GM12878 (cell line): ENCODE data around the gene TK1. TPM values are rescaled to one million over a fixed set of nuclear protein-coding genes. Genes with fewer than 3 reads are reported as not detected.

Experiments
- ATAC-seq: fragments of 200-7000 bp; cut with Tn5 transposase; 3 replicates; pipeline ENCODE4 v1.9.1; 2020; ENCODE audit warnings: mild to moderate bottlenecking, moderate library complexity
- BruUV-seq: library from RNA; stranded (reverse); fragments of 400-500 nt; replicated peaks from 2 replicates; lab custom pipeline; 2021; lab: Mats Ljungman, UMichigan
- CTCF ChIA-PET: fragments of 300-600 bp; sonication (Branson Sonifier 250); formaldehyde crosslinking; extraction: SDS; loops from one replicate; lab custom pipeline; 2021; ENCODE audit warnings: inconsistent platforms; lab: Yijun Ruan, JAX
- POLR2A ChIA-PET: fragments of 350-600 bp; formaldehyde crosslinking; extraction: SDS; loops from one replicate; lab custom pipeline; 2021; ENCODE audit warnings: inconsistent platforms; lab: Charles Lee
- RAD21 ChIA-PET: fragments of 300-600 bp; sonication (Branson Sonifier 250); formaldehyde crosslinking; loops from one replicate; lab custom pipeline; 2023; ENCODE audit warnings: antibody characterized with exemption; ENCODE audit not compliant: unreplicated experiment; lab: Charles Lee
- SMC1A ChIA-PET: fragments of 300-600 bp; sonication (Branson Sonifier 250); formaldehyde crosslinking; loops from one replicate; lab custom pipeline; 2023; ENCODE audit not compliant: unreplicated experiment, uncharacterized antibody; lab: Charles Lee
- DNase-seq: peaks from one replicate; pipeline ENCODE4 v3.0.0-alpha.2; 2011; ENCODE audit warnings: low read depth, low spot score
- FAIRE-seq: peaks from 3 replicates; lab custom pipeline; 2011; peaks lifted over from hg19 to GRCh38; lab: Jason Lieb, UNC
- H2AFZ ChIP-seq: 2 replicates; pipeline ENCODE4 v1.6.0; 2011; ENCODE audit warnings: low read depth, low read length, control low read depth; ENCODE audit not compliant: control insufficient read depth
- H3K27ac ChIP-seq: 2 replicates; pipeline ENCODE4 v1.5.1; 2011; ENCODE audit warnings: control low read depth; ENCODE audit not compliant: control insufficient read depth, insufficient read depth
- H3K27me3 ChIP-seq, 2 experiments: replicated peaks in 1 of 2; 2 replicates each; pipeline versions ENCODE4 v1.6.0 to v1.6.1; 2011; ENCODE audit warnings: low read length in 1 of 2; ENCODE audit not compliant: control insufficient read depth in 2 of 2, insufficient read depth in 2 of 2
- H3K36me3 ChIP-seq, 2 experiments: 2 replicates each; pipeline ENCODE4 v1.5.1; 2011; ENCODE audit warnings: low read length in 1 of 2; ENCODE audit not compliant: control insufficient read depth in 2 of 2, insufficient read depth in 2 of 2
- H3K4me1 ChIP-seq: 2 replicates; pipeline ENCODE4 v1.6.1; 2011; ENCODE audit warnings: mild to moderate bottlenecking, low read length, moderate library complexity, mixed read lengths; ENCODE audit not compliant: control insufficient read depth, insufficient read depth
- H3K4me2 ChIP-seq: 2 replicates; pipeline ENCODE4 v1.6.0; 2011; ENCODE audit warnings: control low read depth; ENCODE audit not compliant: control insufficient read depth, insufficient read depth
- H3K4me3 ChIP-seq: fragments of 200-600 bp; sonication (generic); 2 replicates; pipeline ENCODE4 v1.5.1; 2016
- H3K79me2 ChIP-seq: 2 replicates; pipeline ENCODE4 v1.6.0; 2011; ENCODE audit warnings: low read length; ENCODE audit not compliant: control insufficient read depth, insufficient read depth
- H3K9ac ChIP-seq: 2 replicates; pipeline ENCODE4 v1.8.0; 2011; ENCODE audit warnings: low read length, control low read depth, mixed read lengths; ENCODE audit not compliant: control insufficient read depth, insufficient read depth
- H3K9me3 ChIP-seq: replicated peaks from 3 replicates; pipeline ENCODE4 v1.5.1; 2011; ENCODE audit warnings: mild to moderate bottlenecking, low read length; ENCODE audit not compliant: control insufficient read depth, insufficient read depth
- H4K20me1 ChIP-seq: 2 replicates; pipeline ENCODE4 v1.6.0; 2011; ENCODE audit not compliant: control insufficient read depth, insufficient read depth
- DPF2 ChIP-seq: fragments of 450-650 bp; IDR thresholded peaks from 2 replicates; pipeline ENCODE4 v1.6.1; 2017; ENCODE audit warnings: mild to moderate bottlenecking
- MEF2A ChIP-seq: IDR thresholded peaks from 2 replicates; pipeline ENCODE4 v1.6.1; 2011; ENCODE audit warnings: low read depth, mild to moderate bottlenecking, low read length, moderate library complexity; ENCODE audit not compliant: insufficient read depth
- NFXL1 ChIP-seq: fragments of 450-650 bp; IDR thresholded peaks from 2 replicates; pipeline ENCODE4 v1.6.1; 2017; ENCODE audit warnings: antibody characterized with exemption, mild to moderate bottlenecking, borderline replicate concordance
- POLR2A ChIP-seq: IDR thresholded peaks from 2 replicates; pipeline ENCODE4 v1.6.1; 2011; ENCODE audit warnings: low read depth, mild to moderate bottlenecking, low read length
- RAD21 ChIP-seq: IDR thresholded peaks from 2 replicates; pipeline ENCODE4 v1.6.1; 2011; ENCODE audit warnings: mild to moderate bottlenecking, low read depth, low read length, moderate library complexity; ENCODE audit not compliant: insufficient read depth
- RELA ChIP-seq: fragments of 450-650 bp; IDR thresholded peaks from 2 replicates; pipeline ENCODE4 v1.8.0; 2014; ENCODE audit warnings: borderline replicate concordance; ENCODE audit not compliant: partially characterized antibody
- TARDBP ChIP-seq: IDR thresholded peaks from 2 replicates; pipeline ENCODE4 v1.6.1; 2016; ENCODE audit warnings: borderline replicate concordance
- TCF12 ChIP-seq: IDR thresholded peaks from 2 replicates; pipeline ENCODE4 v1.6.1; 2011; ENCODE audit warnings: low read depth, mild to moderate bottlenecking, low read length
- WRNIP1 ChIP-seq: IDR thresholded peaks from 2 replicates; pipeline ENCODE4 v1.6.1; 2011; ENCODE audit warnings: low read depth, low read length, improper control_type of control experiment, borderline replicate concordance
- ZZZ3 ChIP-seq: IDR thresholded peaks from 2 replicates; pipeline ENCODE4 v1.6.1; 2011; ENCODE audit warnings: low read depth; ENCODE audit not compliant: control insufficient read depth, insufficient read length
- WGBS: methylation state at CpG from one replicate; pipeline ENCODE4 v1.1.6; 2016; ENCODE audit warnings: low lambda C conversion rate; ENCODE audit not compliant: insufficient replicate concordance, insufficient coverage; ENCODE audit errors: missing lambda C conversion rate; 5-methylcytosine and 5-hydroxymethylcytosine counted together
- in situ Hi-C: fragments of 300-500 bp; cut with MboI; formaldehyde crosslinking; loops from 9 replicates; pipeline ENCODE4 v1.14.3; 2018; ENCODE audit warnings: mixed read lengths
- intact Hi-C: fragments of 100-400 bp; cut with micrococcal nuclease; formaldehyde crosslinking; loops from one replicate; pipeline ENCODE4 v1.14.2; 2022; ENCODE audit not compliant: unreplicated experiment
- polyA plus RNA-seq, 11 experiments: library from polyadenylated mRNA; depleted of rRNA in 4 of 11; unstranded in 6 of 11; stranded (reverse) in 5 of 11; fragments of >200 nt; fragmentation: Nextera tagmentation in 4 of 11; fragmentation: Illumina TruSeq in 1 of 11; extraction: Ambion mirVana in 4 of 11; extraction: Trizol in 1 of 11; gene quantifications; 1 replicate in 1 of 11; 2 replicates in 10 of 11; pipeline versions ENCODE4 v1.2.1 to v1.2.3, GENCODE V29; 2011 to 2016; ENCODE audit warnings: inconsistent platforms in 2 of 11, missing spikeins in 2 of 11, low read depth in 1 of 11
- total RNA-seq, 4 experiments: library from RNA; depleted of rRNA in 3 of 4; stranded (reverse); fragments of >200 nt in 3 of 4; fragmentation: Illumina TruSeq in 1 of 4; extraction: Trizol in 1 of 4; gene quantifications; 2 replicates each; pipeline versions ENCODE4 v1.2.1 to v1.2.3, GENCODE V29; 2013 to 2021
- TF ChIP-seq, protein P1 (sequence below): fragments of 150-350 bp; IDR thresholded peaks from 2 replicates; pipeline ENCODE4 v1.6.1; 2016; ENCODE audit warnings: low read depth, low read length
- TF ChIP-seq, protein P2 (sequence below): fragments of 450-650 bp; IDR thresholded peaks from 2 replicates; pipeline ENCODE4 v1.6.1; 2016; ENCODE audit warnings: mild to moderate bottlenecking
- TF ChIP-seq, protein P3 (sequence below): fragments of 450-650 bp; IDR thresholded peaks from 2 replicates; pipeline ENCODE4 v1.6.1; 2017; ENCODE audit warnings: mild to moderate bottlenecking
- TF ChIP-seq, protein P4 (sequence below): fragments of 450-650 bp; IDR thresholded peaks from 2 replicates; pipeline ENCODE4 v1.6.1; 2017; ENCODE audit warnings: borderline replicate concordance

The TK1 gene
- total and polyA plus RNA-seq, 10 of the 15 experiments (the other 5 are each of a cell fraction or from before 2014, with no cell fraction given), result 4.6 to 175 (median 77.9) TPM

DNA sequence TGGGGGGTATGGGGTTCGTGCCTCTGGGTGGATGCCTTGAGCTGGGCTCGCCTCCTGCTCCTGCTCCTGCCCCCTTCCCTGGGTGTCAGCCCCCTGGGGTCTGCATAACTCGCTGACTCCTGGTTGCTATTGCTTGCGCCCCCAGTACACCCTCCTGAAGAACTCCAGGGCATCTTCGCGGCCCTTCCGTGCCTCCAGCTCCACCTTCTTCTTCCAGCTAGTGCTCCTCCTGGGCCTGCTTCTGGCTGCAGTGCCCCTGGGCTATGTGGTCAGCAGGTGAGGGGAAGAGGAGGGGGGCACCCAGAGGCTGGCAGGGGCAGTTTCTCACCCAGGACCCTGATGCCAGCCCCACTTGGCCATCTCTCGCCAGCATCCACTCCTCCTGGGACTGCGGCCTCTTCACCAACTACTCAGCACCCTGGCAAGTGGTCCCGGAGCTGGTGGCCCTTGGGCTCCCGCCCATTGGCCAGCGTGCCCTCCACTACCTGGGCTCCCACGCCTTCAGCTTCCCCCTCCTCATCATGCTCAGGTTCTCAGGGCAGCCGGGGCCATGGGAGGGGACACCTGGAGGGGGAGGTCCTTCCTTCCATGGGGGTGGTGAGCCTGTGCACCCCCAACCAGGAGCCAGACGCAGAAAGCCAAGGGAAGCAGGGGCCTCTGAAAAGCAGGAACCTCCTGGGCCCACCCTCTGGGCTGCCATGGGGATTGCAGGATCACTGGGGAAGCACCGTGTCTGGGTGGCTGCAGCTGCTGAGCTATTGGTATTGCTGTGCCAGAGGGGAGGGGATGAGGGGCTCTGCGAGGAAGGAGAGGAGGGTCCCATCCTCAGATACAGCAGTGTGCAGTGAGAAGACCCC lies 48.4 kb downstream of the TK1 start:
- Histone ChIP-seq H3K36me3 (peaks cover 16 to 17% of the 10 kb centered on the region in 2 experiments; a peak in 3 of 4 replicates), H3K27me3 (no peaks in the 10 kb centered on the region), H3K79me2 (peaks cover 26% of the 10 kb centered on the region), H4K20me1 (no peaks in the 10 kb centered on the region), H3K4me1 (peaks cover 61% of the 10 kb centered on the region), H3K27ac (peak overlapping the region; percentile 13; the same call in 1 of the 2 replicates), H3K4me2 (no peak overlapping the region), H3K4me3 (no peak overlapping the region), H3K9ac (no peak overlapping the region), H2AFZ (no peak overlapping the region), H3K9me3 (no peaks in the 10 kb centered on the region)
- intact Hi-C loops (no loop called here), in situ Hi-C loops (no loop called here)
- WGBS, result 83% methylated on average over 17 of the region's 17 CpGs
- SMC1A ChIA-PET, result interaction anchor here (0.5 to 5.1 kb wide), 7 partner anchors 9 to 53 kb away, joined by 3 to 51 read pairs (median 3); partner anchors contain the start of gene TK1
- no peak for FAIRE-seq
- DNase-seq, result no peak
- no TSS peak for BruUV-seq
- ATAC-seq, result no peak
- POLR2A ChIA-PET, result interaction anchor here (0.7 to 3.7 kb wide), 9 partner anchors 8 to 37 kb away, joined by 3 to 16 read pairs (median 4); partner anchors contain the start of gene TMC6
- RAD21 ChIA-PET, result interaction anchor here (0.8 to 6.8 kb wide), 8 partner anchors 10 to 118 kb away, joined by 3 to 83 read pairs (median 3); partner anchors contain the start of genes TK1 and TMC6
- CTCF ChIA-PET, result interaction anchor here (0.6 to 9.5 kb wide), 13 partner anchors 12 to 106 kb away, joined by 3 to 132 read pairs (median 7); partner anchors contain the start of gene TMC6
- TF ChIP-seq, protein P1, sequence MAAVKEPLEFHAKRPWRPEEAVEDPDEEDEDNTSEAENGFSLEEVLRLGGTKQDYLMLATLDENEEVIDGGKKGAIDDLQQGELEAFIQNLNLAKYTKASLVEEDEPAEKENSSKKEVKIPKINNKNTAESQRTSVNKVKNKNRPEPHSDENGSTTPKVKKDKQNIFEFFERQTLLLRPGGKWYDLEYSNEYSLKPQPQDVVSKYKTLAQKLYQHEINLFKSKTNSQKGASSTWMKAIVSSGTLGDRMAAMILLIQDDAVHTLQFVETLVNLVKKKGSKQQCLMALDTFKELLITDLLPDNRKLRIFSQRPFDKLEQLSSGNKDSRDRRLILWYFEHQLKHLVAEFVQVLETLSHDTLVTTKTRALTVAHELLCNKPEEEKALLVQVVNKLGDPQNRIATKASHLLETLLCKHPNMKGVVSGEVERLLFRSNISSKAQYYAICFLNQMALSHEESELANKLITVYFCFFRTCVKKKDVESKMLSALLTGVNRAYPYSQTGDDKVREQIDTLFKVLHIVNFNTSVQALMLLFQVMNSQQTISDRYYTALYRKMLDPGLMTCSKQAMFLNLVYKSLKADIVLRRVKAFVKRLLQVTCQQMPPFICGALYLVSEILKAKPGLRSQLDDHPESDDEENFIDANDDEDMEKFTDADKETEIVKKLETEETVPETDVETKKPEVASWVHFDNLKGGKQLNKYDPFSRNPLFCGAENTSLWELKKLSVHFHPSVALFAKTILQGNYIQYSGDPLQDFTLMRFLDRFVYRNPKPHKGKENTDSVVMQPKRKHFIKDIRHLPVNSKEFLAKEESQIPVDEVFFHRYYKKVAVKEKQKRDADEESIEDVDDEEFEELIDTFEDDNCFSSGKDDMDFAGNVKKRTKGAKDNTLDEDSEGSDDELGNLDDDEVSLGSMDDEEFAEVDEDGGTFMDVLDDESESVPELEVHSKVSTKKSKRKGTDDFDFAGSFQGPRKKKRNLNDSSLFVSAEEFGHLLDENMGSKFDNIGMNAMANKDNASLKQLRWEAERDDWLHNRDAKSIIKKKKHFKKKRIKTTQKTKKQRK, result no peak
- TF ChIP-seq WRNIP1 (no peak), RELA (peak; percentile 2), NFXL1 (no peak), ZZZ3 (no peak), TARDBP (no peak), RAD21 (no peak), TCF12 (no peak), MEF2A (no peak), POLR2A (peak; percentile 34), DPF2 (no peak)
- TF ChIP-seq, protein P2, sequence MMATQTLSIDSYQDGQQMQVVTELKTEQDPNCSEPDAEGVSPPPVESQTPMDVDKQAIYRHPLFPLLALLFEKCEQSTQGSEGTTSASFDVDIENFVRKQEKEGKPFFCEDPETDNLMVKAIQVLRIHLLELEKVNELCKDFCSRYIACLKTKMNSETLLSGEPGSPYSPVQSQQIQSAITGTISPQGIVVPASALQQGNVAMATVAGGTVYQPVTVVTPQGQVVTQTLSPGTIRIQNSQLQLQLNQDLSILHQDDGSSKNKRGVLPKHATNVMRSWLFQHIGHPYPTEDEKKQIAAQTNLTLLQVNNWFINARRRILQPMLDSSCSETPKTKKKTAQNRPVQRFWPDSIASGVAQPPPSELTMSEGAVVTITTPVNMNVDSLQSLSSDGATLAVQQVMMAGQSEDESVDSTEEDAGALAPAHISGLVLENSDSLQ, result no peak
- TF ChIP-seq, protein P3, sequence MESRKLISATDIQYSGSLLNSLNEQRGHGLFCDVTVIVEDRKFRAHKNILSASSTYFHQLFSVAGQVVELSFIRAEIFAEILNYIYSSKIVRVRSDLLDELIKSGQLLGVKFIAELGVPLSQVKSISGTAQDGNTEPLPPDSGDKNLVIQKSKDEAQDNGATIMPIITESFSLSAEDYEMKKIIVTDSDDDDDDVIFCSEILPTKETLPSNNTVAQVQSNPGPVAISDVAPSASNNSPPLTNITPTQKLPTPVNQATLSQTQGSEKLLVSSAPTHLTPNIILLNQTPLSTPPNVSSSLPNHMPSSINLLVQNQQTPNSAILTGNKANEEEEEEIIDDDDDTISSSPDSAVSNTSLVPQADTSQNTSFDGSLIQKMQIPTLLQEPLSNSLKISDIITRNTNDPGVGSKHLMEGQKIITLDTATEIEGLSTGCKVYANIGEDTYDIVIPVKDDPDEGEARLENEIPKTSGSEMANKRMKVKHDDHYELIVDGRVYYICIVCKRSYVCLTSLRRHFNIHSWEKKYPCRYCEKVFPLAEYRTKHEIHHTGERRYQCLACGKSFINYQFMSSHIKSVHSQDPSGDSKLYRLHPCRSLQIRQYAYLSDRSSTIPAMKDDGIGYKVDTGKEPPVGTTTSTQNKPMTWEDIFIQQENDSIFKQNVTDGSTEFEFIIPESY, result no peak
- TF ChIP-seq, protein P4, sequence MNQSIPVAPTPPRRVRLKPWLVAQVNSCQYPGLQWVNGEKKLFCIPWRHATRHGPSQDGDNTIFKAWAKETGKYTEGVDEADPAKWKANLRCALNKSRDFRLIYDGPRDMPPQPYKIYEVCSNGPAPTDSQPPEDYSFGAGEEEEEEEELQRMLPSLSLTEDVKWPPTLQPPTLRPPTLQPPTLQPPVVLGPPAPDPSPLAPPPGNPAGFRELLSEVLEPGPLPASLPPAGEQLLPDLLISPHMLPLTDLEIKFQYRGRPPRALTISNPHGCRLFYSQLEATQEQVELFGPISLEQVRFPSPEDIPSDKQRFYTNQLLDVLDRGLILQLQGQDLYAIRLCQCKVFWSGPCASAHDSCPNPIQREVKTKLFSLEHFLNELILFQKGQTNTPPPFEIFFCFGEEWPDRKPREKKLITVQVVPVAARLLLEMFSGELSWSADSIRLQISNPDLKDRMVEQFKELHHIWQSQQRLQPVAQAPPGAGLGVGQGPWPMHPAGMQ, result no peak
